ENCODE measurements around the gene ZNF774.

- TF ChIP-seq CTCF (IDR thresholded peaks at IDR 0.05; ENCODE audit: low read length): no peak
- TF ChIP-seq EZH2 (IDR thresholded peaks at IDR 0.05; ENCODE audit: borderline replicate concordance, low read length): no peak
These were observed 44.2 kb downstream of the ZNF774 start for GRCh38 chr15:90396321-90396720.
